GM12891 (cell line): ENCODE results near the gene ZNF575.

Source experiments
- DNase-seq: peaks from one replicate; pipeline ENCODE4 v3.0.0; 2011; ENCODE audit warnings: low spot score; ENCODE audit not compliant: insufficient read length
- FAIRE-seq: peaks from 2 replicates; lab custom pipeline; 2011; peaks lifted over from hg19 to GRCh38; lab: Jason Lieb, UNC
- PAX5 ChIP-seq: IDR thresholded peaks from 2 replicates; pipeline ENCODE4 v1.6.1; 2011; ENCODE audit warnings: low read length, moderate library complexity, mild to moderate bottlenecking; ENCODE audit not compliant: insufficient read depth, severe bottlenecking
- POLR2A ChIP-seq: IDR thresholded peaks from 2 replicates; pipeline ENCODE4 v1.6.1; 2011; ENCODE audit warnings: low read depth, low read length, control low read depth
- POLR2AphosphoS5 ChIP-seq: IDR thresholded peaks from 2 replicates; pipeline ENCODE4 v1.6.1; 2011; ENCODE audit warnings: low read depth, low read length, control low read depth
- POU2F2 ChIP-seq: IDR thresholded peaks from 2 replicates; pipeline ENCODE4 v1.6.1; 2011; ENCODE audit warnings: low read depth, mild to moderate bottlenecking, control low read depth, low read length, moderate library complexity
- SPI1 ChIP-seq: IDR thresholded peaks from 2 replicates; pipeline ENCODE4 v1.6.1; 2011; ENCODE audit warnings: low read depth, low read length, control low read depth
- TAF1 ChIP-seq: IDR thresholded peaks from 2 replicates; pipeline ENCODE4 v1.6.1; 2011; ENCODE audit warnings: low read depth, low read length, control low read depth

Gene ZNF575

GRCh38 chr19:43498233-43498842 lies 34.6 kb upstream of the ZNF575 start:
- FAIRE-seq (no peak), DNase-seq (no peak)
- no peak for TF ChIP-seq PAX5
- no peak for TF ChIP-seq TAF1
- no peak for TF ChIP-seq POLR2AphosphoS5
- TF ChIP-seq POLR2A, result no peak
- no peak for TF ChIP-seq POU2F2
- TF ChIP-seq SPI1, result no peak

- no peak for FAIRE-seq
- TF ChIP-seq TAF1 (no peak), SPI1 (no peak), POU2F2 (no peak), POLR2AphosphoS5 (no peak), PAX5 (no peak), POLR2A (no peak)
- DNase-seq, result no peak
Measured at GRCh38 chr19:43499042-43499441, 33.9 kb upstream of the ZNF575 start.

- FAIRE-seq (no peak), DNase-seq (no peak)
- TF ChIP-seq PAX5 (no peak), POLR2AphosphoS5 (no peak), SPI1 (no peak), POLR2A (no peak), TAF1 (no peak), POU2F2 (no peak)
Measured at GRCh38 chr19:43501661-43502418, 31.1 kb upstream of the ZNF575 start.

GRCh38 chr19:43502419-43502976 lies 30.5 kb upstream of the ZNF575 start:
- TF ChIP-seq TAF1, result no peak
- TF ChIP-seq POLR2AphosphoS5, result no peak
- TF ChIP-seq POLR2A, result no peak
- TF ChIP-seq PAX5, result no peak
- TF ChIP-seq POU2F2, result no peak
- no peak for TF ChIP-seq SPI1
- FAIRE-seq (no peak), DNase-seq (no peak)

GRCh38 chr19:43503501-43504425 lies 29.2 kb upstream of the ZNF575 start:
- FAIRE-seq, result peak; percentile 97
- DNase-seq, result peak; percentile 98
- TF ChIP-seq POU2F2 (no peak), TAF1 (0 out of 2 replicates have a peak, but pooled peaks have one; percentile 12), POLR2AphosphoS5 (no peak), POLR2A (no peak), PAX5 (no peak), SPI1 (0 out of 2 replicates have a peak, but pooled peaks have one; percentile 29)

- FAIRE-seq, result no peak
- TF ChIP-seq POU2F2, result no peak
- no peak for TF ChIP-seq POLR2AphosphoS5
- TF ChIP-seq SPI1, result no peak
- no peak for TF ChIP-seq POLR2A
- TF ChIP-seq PAX5, result no peak
- no peak for TF ChIP-seq TAF1
- no peak for DNase-seq
Measured at GRCh38 chr19:43504426-43505185, 28.4 kb upstream of the ZNF575 start, which contains the start of gene PHLDB3. TSS of gene PHLDB3 (minus strand) at chr19:43504746. CDS start at chr19:43504118, 628 bp downstream.

GRCh38 chr19:43505186-43505456 lies 27.9 kb upstream of the ZNF575 start:
- no peak for TF ChIP-seq PAX5
- DNase-seq, result no peak
- no peak for FAIRE-seq

GRCh38 chr19:43505941-43506340 lies 27.0 kb upstream of the ZNF575 start:
- DNase-seq (no peak), FAIRE-seq (no peak)
- TF ChIP-seq SPI1 (no peak), POU2F2 (no peak), POLR2AphosphoS5 (no peak), POLR2A (no peak), TAF1 (no peak), PAX5 (no peak)

- no peak for FAIRE-seq
- TF ChIP-seq POLR2AphosphoS5 (no peak), SPI1 (no peak), TAF1 (no peak)
- no peak for DNase-seq
Measured at GRCh38 chr19:43506629-43507028, 26.4 kb upstream of the ZNF575 start.
